Gastroesophageal sphincter (tissue), 3 donors: ENCODE data around the gene COL4A5.

Source experiments
- CTCF ChIP-seq, 4 experiments: fragments of 200-600 bp in 2 of 4; fragments of 450-650 bp in 2 of 4; sonication (generic) in 1 of 4; IDR thresholded peaks; one replicate each; pipeline ENCODE4 v1.5.1; 2017 to 2019; ENCODE audit warnings: antibody characterized with exemption in 4 of 4, mild to moderate bottlenecking in 2 of 4, moderate library complexity in 2 of 4
- EP300 ChIP-seq: sonication (generic); formaldehyde crosslinking; IDR thresholded peaks from one replicate; pipeline ENCODE4 v1.6.1; 2017; ENCODE audit warnings: antibody characterized with exemption, mild to moderate bottlenecking
- POLR2A ChIP-seq, 2 donors: fragments of 450-650 bp; IDR thresholded peaks; one replicate each; pipeline ENCODE4 v1.6.1; 2017; ENCODE audit warnings: antibody characterized with exemption in 2 of 2, mild to moderate bottlenecking in 2 of 2, moderate library complexity in 1 of 2
- POLR2AphosphoS5 ChIP-seq: sonication (generic); formaldehyde crosslinking; IDR thresholded peaks from one replicate; pipeline ENCODE4 v1.6.1; 2017; ENCODE audit warnings: antibody characterized with exemption

- no peak for TF ChIP-seq CTCF (IDR thresholded peaks at IDR 0.05)
- TF ChIP-seq POLR2A (IDR thresholded peaks at IDR 0.05), result no peak
- no peak for TF ChIP-seq POLR2AphosphoS5
- no peak for TF ChIP-seq EP300
Measured at GRCh38 chrX:108664701-108665100, 225.1 kb downstream of the COL4A5 start.
